HepG2 (cell line): Measurements from ENCODE around the gene WNK4. TPM values are rescaled to one million over a fixed set of nuclear protein-coding genes. Genes with fewer than 3 reads are reported as not detected.

Experiments used
- CEBPG ChIP-seq: IDR thresholded peaks from 2 replicates; pipeline ENCODE4 v1.6.1; 2016
- DRAP1 ChIP-seq: IDR thresholded peaks from 2 replicates; pipeline ENCODE4 v1.6.1; 2016; ENCODE audit warnings: missing genetic modification reagents, missing compliant biosample characterization
- ETV5 ChIP-seq: IDR thresholded peaks from 2 replicates; pipeline ENCODE4 v1.6.1; 2018; ENCODE audit warnings: missing biosample characterization, missing genetic modification reagents, inconsistent platforms, borderline replicate concordance
- GATAD2A ChIP-seq: IDR thresholded peaks from 2 replicates; pipeline ENCODE4 v1.6.1; 2016
- HOMEZ ChIP-seq: IDR thresholded peaks from 2 replicates; pipeline ENCODE4 v1.6.1; 2016; ENCODE audit warnings: low read depth
- ISL2 ChIP-seq: sonication (generic); formaldehyde crosslinking; IDR thresholded peaks from 2 replicates; pipeline ENCODE4 v1.5.0; 2020; ENCODE audit warnings: missing genetic modification reagents
- MAFK ChIP-seq, 2 experiments: IDR thresholded peaks in 1 of 2; conservative IDR thresholded peaks in 1 of 2; 2 replicates each; pipeline ENCODE4 v1.6.1; 2011; ENCODE audit warnings: improper control_type of control experiment in 2 of 2, low read length in 2 of 2
- NFE2L2 ChIP-seq: fragments of 150-350 bp; IDR thresholded peaks from 2 replicates; pipeline ENCODE4 v1.6.1; 2014; ENCODE audit warnings: low read length
- NONO ChIP-seq, 2 experiments: fragments of 450-650 bp in 1 of 2; sonication (generic) in 1 of 2; formaldehyde crosslinking in 1 of 2; IDR thresholded peaks in 1 of 2; conservative IDR thresholded peaks in 1 of 2; 2 replicates each; pipeline versions ENCODE4 v1.6.1 to v1.8.0; 2017 to 2022; ENCODE audit warnings: mild to moderate bottlenecking in 1 of 2, missing genetic modification reagents in 1 of 2, moderate library complexity in 1 of 2
- NR2F6 ChIP-seq, 2 experiments: IDR thresholded peaks; 2 replicates each; pipeline ENCODE4 v1.6.1; 2016; ENCODE audit warnings: antibody characterized with exemption in 1 of 2, mild to moderate bottlenecking in 1 of 2
- RARA ChIP-seq: IDR thresholded peaks from 2 replicates; pipeline ENCODE4 v1.6.1; 2016; ENCODE audit warnings: missing genetic modification reagents, missing compliant biosample characterization
- RFXANK ChIP-seq: IDR thresholded peaks from 2 replicates; pipeline ENCODE4 v1.6.1; 2016
- RXRB ChIP-seq: IDR thresholded peaks from 2 replicates; pipeline ENCODE4 v1.6.1; 2016; ENCODE audit warnings: borderline replicate concordance, missing genetic modification reagents, missing compliant biosample characterization
- SIN3B ChIP-seq: fragments of 150-350 bp; IDR thresholded peaks from 2 replicates; pipeline ENCODE4 v1.6.1; 2014; ENCODE audit warnings: low read length
- SOX5 ChIP-seq: IDR thresholded peaks from 2 replicates; pipeline ENCODE4 v1.6.1; 2016; ENCODE audit warnings: borderline replicate concordance
- TSC22D2 ChIP-seq: sonication (generic); formaldehyde crosslinking; IDR thresholded peaks from 2 replicates; pipeline ENCODE4 v1.5.1; 2020; ENCODE audit warnings: missing genetic modification reagents, mild to moderate bottlenecking, borderline replicate concordance
- ZBTB33 ChIP-seq: sonication (generic); formaldehyde crosslinking; IDR thresholded peaks from 2 replicates; pipeline ENCODE4 v1.4.0; 2020; ENCODE audit warnings: missing genetic modification reagents
- ZNF205 ChIP-seq: IDR thresholded peaks from 2 replicates; pipeline ENCODE4 v1.6.1; 2018; ENCODE audit warnings: missing biosample characterization, missing genetic modification reagents
- ZNF24 ChIP-seq: fragments of 450-650 bp; IDR thresholded peaks from 2 replicates; pipeline ENCODE4 v1.6.1; 2017; ENCODE audit warnings: antibody characterized with exemption, mild to moderate bottlenecking
- ZNF253 ChIP-seq: sonication (generic); formaldehyde crosslinking; IDR thresholded peaks from 2 replicates; pipeline ENCODE4 v1.8.0; 2022; ENCODE audit warnings: mild to moderate bottlenecking, missing genetic modification reagents, borderline replicate concordance
- ZNF331 ChIP-seq: sonication (generic); formaldehyde crosslinking; IDR thresholded peaks from 2 replicates; pipeline ENCODE4 v1.4.0; 2020; ENCODE audit warnings: missing genetic modification reagents
- ZNF569 ChIP-seq: sonication (generic); formaldehyde crosslinking; IDR thresholded peaks from 2 replicates; pipeline ENCODE4 v1.5.0; 2020; ENCODE audit warnings: mild to moderate bottlenecking, missing genetic modification reagents, moderate library complexity, borderline replicate concordance
- ZNF614 ChIP-seq: IDR thresholded peaks from 2 replicates; pipeline ENCODE4 v1.6.1; 2018; ENCODE audit warnings: missing biosample characterization, missing genetic modification reagents, inconsistent platforms, borderline replicate concordance
- polyA plus RNA-seq, 8 experiments: library from polyadenylated mRNA; depleted of rRNA in 3 of 8; stranded (reverse) in 7 of 8; unstranded in 1 of 8; fragments of >200 nt; fragmentation: Illumina TruSeq in 4 of 8; extraction: Trizol in 4 of 8; gene quantifications; 2 replicates each; pipeline versions ENCODE4 v1.2.1 to v1.2.3, GENCODE V29; 2011 to 2016; ENCODE audit warnings: low read depth in 4 of 8, missing spikeins in 1 of 8, mixed read lengths in 1 of 8; ENCODE audit not compliant: insufficient read depth in 1 of 8
- total RNA-seq, 5 experiments: library from RNA; depleted of rRNA; stranded (reverse); fragments of >200 nt; fragmentation: Illumina TruSeq; extraction: Trizol; gene quantifications; 2 replicates each; pipeline ENCODE4 v1.2.3, GENCODE V29; 2016; ENCODE audit warnings: low read depth in 1 of 5
- TF ChIP-seq, protein P1 (sequence below): sonication (generic); formaldehyde crosslinking; IDR thresholded peaks from 2 replicates; pipeline ENCODE4 v1.5.0; 2020; ENCODE audit warnings: mild to moderate bottlenecking, missing genetic modification reagents

WNK4 gene
- total and polyA plus RNA-seq, 2 of the 13 experiments (the other 11 are each of a cell fraction or from before 2014, with no cell fraction given): 2.7 to 13.7 TPM

DNA sequence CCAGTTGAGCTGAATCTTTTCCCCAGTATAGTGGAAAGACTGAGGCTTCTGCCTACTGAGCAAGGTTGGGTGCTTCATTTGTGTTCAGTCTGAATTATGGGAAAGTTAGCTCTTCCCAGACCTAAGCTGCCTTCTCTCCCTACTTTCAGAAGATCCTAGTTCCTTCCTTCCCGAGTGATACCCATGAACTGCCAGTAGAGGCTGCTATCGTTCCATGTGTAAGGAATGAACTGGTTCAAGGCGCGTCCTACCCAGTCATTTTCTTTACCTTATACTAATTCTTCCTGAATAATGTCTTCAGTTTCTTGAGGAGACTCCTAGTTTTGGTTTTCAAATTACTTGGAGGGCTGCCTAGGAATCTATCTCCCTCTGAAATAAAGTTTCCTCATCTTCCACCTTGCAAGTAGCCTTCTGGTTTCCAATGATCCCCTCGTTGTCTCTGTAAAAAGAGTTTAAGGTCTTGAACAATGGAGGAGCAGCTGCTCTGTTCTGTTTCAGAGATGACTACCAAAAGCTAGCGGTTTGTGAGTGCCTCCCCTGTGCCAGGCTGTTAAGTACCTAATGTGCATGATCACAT is 63.0 kb downstream of the WNK4 start (continued):
- TF ChIP-seq ZNF569 (CRISPR knock-in tag) (no peak), RXRB (peak; percentile 61; the same call in 1 of the 2 replicates), ISL2 (CRISPR knock-in tag) (0 out of 2 replicates have a peak, but pooled peaks have one; percentile 21), ZNF331 (0 out of 2 replicates have a peak, but pooled peaks have one; percentile 20), ZNF614 (peak; percentile 56; the same call in 1 of the 2 replicates), SOX5 (CRISPR knock-in tag) (peak; percentile 24; the same call in 1 of the 2 replicates), RFXANK (CRISPR knock-in tag) (0 out of 2 replicates have a peak, but pooled peaks have one; percentile 66), ZBTB33 (CRISPR knock-in tag) (peak; percentile 78), ETV5 (CRISPR knock-in tag) (no peak), NFE2L2 (peak; percentile 17; the same call in 1 of the 2 replicates), ZNF253 (no peak), RARA (CRISPR knock-in tag) (peak; percentile 19; the same call in 1 of the 2 replicates), TSC22D2 (CRISPR knock-in tag) (peak; percentile 63; the same call in 1 of the 2 replicates), SIN3B (peak; percentile 49; the same call in 1 of the 2 replicates), ZNF24 (no peak), HOMEZ (no peak), DRAP1 (CRISPR knock-in tag) (0 out of 2 replicates have a peak, but pooled peaks have one; percentile 22), NR2F6 (IDR thresholded peaks at IDR 0.05) (no peak), NR2F6 (CRISPR knock-in tag; IDR thresholded peaks at IDR 0.05) (peak; percentile 17; the same call in 1 of the 2 replicates), MAFK (conservative IDR thresholded peaks at IDR 0.05 in 1 of 2, IDR thresholded peaks at IDR 0.05 in 1 of 2; ENCODE audit: low read length in 2 of 2) (no peak), GATAD2A (CRISPR knock-in tag) (0 out of 2 replicates have a peak, but pooled peaks have one; percentile 29), ZNF205 (peak; percentile 44; the same call in 1 of the 2 replicates), CEBPG (CRISPR knock-in tag) (0 out of 2 replicates have a peak, but pooled peaks have one; percentile 10), NONO (IDR thresholded peaks at IDR 0.05) (no peak), NONO (CRISPR knock-in tag; conservative IDR thresholded peaks at IDR 0.05) (no peak)
- TF ChIP-seq, protein P1, sequence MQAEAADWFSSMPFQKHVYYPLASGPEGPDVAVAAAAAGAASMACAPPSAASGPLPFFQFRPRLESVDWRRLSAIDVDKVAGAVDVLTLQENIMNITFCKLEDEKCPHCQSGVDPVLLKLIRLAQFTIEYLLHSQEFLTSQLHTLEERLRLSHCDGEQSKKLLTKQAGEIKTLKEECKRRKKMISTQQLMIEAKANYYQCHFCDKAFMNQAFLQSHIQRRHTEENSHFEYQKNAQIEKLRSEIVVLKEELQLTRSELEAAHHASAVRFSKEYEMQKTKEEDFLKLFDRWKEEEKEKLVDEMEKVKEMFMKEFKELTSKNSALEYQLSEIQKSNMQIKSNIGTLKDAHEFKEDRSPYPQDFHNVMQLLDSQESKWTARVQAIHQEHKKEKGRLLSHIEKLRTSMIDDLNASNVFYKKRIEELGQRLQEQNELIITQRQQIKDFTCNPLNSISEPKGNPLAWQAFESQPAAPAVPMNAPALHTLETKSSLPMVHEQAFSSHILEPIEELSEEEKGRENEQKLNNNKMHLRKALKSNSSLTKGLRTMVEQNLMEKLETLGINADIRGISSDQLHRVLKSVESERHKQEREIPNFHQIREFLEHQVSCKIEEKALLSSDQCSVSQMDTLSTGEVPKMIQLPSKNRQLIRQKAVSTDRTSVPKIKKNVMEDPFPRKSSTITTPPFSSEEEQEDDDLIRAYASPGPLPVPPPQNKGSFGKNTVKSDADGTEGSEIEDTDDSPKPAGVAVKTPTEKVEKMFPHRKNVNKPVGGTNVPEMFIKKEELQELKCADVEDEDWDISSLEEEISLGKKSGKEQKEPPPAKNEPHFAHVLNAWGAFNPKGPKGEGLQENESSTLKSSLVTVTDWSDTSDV (CRISPR knock-in tag): no peak
